Glomerular endothelial cell (primary cell): Measurements from ENCODE around the gene ZDHHC3. TPM values are rescaled to one million over a fixed set of nuclear protein-coding genes. Genes with fewer than 3 reads are reported as not detected.
"Not testable (repeated sequence)": the region's sequence is repeated elsewhere in the genome, so short reads cannot be mapped to it uniquely, and the experiment has no call there.

Source experiments
- DNase-seq: peaks from one replicate; pipeline ENCODE4 v3.0.0-alpha.2; 2011; ENCODE audit warnings: low read depth, low spot score; ENCODE audit errors: extremely low read depth
- total RNA-seq: library from RNA; depleted of rRNA; stranded (reverse); fragments of >200 nt; gene quantifications from 2 replicates; pipeline ENCODE4 v1.2.3, GENCODE V29; 2015

ZDHHC3 gene
- total RNA-seq, 1 donor from 2014 or later: 61.0 TPM

DNA sequence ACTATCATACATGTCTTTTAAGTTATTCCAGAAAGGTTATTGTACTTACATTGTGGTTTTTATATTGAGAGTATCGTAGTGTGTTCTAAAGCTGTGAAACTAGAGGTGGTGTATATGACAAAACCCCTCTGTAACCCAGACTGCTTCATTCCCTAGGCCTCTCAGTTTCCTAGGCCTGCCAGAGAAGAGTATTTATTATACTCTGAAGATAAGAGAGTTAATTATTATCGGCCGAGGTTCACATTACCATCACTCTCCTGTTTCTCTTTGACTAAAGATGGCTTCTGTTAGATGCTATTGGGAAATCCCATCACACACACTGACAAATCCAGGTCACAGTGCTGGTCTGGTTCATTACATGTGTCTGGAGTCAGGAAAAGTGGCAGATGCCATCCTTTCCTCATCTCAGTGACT, 20.6 kb upstream of the ZDHHC3 start:
- no peak for DNase-seq

GRCh38 chr3:44995142-44995770, 19.3 kb upstream of the ZDHHC3 start:
- no peak for DNase-seq

DNA sequence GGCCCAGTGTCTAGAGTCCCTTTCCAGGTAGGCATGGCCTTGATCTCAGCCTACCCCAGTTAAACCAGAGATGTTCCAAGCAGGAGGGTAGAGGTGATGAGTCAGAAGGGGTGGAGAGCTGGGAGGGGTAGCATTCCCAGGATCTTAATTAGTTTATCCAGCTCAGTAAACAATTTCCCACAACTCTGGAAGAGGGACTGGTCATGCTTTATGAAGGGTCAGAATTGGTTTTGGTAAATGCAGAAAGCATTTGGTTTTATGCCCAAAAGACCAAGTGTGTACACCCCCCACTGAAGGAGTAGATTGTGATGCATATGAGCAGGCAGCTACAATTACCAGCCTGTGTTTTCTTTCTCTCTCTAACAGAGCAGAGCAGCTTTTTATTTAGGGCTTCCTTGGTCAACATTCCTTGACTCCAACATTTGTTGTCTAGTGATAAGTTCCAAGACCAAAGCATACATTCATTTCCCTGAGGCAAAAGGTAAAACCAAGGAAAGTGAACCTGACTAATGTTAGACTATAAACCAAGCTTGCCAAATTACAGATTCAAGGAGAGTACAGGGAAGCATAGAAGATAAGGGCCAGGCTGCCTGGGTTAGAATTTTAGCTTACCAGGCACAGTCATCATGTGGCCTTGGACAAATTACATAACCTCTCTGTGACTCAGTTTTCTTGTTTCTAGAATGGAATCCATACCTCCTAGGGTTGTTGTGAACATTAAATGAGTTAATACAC, 17.7 kb upstream of the ZDHHC3 start:
- DNase-seq: no peak

GRCh38 chr3:44992555-44993470, 16.8 kb upstream of the ZDHHC3 start:
- DNase-seq: no peak

- DNase-seq: no peak
Measured at GRCh38 chr3:44991326-44991725, 15.4 kb upstream of the ZDHHC3 start.

DNA sequence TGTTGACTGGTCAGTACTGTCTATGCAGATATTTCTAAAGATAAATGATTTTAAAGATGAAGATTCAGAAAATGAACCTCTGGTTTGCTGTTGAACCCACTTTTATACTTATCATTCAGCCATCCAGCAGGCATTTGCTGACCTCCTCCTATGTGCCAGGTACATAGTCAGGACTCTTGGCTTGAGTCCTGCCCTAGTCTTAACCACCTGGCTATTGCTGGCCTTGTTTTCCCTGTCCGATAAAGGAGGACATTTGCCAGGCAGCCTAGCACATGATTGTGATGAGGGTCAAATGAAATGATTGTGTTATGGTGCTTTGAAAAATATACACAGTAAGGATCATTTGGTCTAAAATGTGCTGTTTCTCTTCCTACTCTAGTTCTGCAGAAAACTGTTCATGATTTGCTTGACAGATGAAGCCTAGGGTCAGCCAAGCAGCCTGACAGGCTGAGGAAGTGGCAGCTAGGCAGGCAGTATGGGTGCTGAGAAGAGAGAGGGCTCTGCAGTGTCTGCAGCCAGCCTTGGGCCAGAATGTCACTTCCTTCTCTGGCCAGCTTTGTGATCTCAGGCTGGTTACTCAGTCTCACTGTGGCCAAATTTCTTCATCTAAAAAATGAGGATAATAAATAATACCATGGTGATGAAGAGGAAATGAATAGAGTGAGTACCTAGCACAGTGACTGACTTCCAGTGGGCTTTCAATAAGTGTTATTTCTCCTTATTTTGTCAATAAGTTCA, 13.8 kb upstream of the ZDHHC3 start:
- no peak for DNase-seq

- DNase-seq: no peak
Measured at GRCh38 chr3:44989141-44989540, 13.2 kb upstream of the ZDHHC3 start.

GRCh38 chr3:44988073-44988472, 12.1 kb upstream of the ZDHHC3 start:
- DNase-seq: no peak

DNA sequence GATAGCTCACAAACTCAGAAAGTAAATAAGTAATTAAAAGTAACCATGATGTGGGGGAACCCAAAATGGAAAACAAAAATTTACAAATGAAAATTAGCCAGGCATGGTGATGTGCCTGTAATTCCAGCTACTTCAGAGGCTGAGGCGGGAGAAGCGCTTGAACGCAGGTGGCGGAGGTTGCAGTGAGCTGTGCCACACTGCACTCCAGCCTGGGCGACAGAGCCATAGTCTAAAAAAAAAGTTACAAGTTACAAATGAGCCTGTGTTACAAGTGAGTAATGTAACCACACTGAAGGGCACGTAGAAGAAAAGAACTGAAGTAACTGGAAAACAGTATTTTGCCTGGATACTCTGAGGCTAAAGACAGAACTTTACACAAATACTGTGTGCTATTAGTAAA, 11.4 kb upstream of the ZDHHC3 start:
- no peak for DNase-seq

GRCh38 chr3:44986330-44986729, 10.4 kb upstream of the ZDHHC3 start:
- not testable (repeated sequence) for DNase-seq

GRCh38 chr3:44984335-44984734, 8.4 kb upstream of the ZDHHC3 start:
- no peak for DNase-seq

GRCh38 chr3:44983484-44983941, 7.5 kb upstream of the ZDHHC3 start:
- no peak for DNase-seq

DNA sequence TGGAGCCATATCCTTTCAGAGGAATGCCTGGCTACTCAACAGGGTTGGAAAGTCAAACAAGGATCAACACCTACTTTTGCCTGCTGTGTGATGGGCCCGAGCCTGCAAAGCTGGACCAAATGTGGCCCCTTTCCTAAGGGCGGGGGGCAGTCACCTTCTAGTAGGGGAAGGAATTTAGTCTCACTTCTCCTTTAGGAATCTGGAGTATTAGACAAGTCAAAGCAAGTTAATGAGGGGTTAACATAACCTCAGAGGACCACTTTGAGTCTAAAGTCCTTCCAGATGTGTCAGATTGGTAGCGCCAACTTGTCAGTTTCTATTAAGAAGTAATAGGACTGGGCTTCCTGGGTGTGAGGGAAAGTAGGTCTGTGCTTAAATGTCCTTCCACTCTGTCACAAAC, 6.8 kb upstream of the ZDHHC3 start:
- no peak for DNase-seq

DNA sequence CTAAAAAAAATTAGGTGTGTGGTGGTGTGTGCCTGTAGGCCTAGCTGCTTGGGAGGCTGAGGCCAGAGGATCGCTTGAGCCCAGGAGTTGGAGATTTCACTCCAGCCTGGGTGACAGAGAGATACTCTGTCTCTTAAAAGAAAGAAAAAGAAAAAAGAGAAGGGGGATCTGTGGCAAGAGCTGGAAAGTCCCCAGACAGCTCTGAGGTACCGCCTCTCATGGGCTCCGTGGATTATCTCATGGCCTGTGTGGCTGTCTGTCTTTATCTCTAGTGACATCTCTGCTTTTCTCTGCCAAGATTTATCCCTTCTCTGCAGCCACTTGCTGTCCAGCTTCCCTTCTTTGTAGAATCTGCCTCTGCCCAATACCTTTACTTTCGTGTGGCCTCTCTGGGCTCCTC, 5.8 kb upstream of the ZDHHC3 start:
- no peak for DNase-seq

- no peak for DNase-seq
Measured at GRCh38 chr3:44981220-44981619, 5.2 kb upstream of the ZDHHC3 start.

GRCh38 chr3:44974416-44974815, 1.6 kb downstream of the ZDHHC3 start:
- no peak for DNase-seq

GRCh38 chr3:44970926-44971490, 5.0 kb downstream of the ZDHHC3 start:
- DNase-seq: no peak

DNA sequence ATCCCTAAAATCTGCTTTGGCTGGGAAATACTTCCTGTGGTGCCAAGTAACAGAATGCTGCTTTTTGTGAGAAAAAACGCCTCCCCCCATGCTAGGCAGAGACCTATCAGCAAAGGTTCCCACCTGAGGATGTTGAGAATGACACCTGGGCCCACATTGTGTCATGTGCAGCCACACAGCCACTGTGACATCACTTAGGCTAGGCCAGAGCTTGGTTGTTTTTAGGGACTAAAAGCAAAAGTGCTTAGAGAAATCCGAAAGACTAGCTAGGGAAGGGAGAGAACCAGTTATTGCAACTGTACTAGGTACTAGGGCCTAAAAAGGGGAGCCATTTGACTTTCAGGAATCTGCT, 6.2 kb downstream of the ZDHHC3 start:
- DNase-seq: no peak

GRCh38 chr3:44969154-44969827, 6.7 kb downstream of the ZDHHC3 start:
- DNase-seq: no peak

DNA sequence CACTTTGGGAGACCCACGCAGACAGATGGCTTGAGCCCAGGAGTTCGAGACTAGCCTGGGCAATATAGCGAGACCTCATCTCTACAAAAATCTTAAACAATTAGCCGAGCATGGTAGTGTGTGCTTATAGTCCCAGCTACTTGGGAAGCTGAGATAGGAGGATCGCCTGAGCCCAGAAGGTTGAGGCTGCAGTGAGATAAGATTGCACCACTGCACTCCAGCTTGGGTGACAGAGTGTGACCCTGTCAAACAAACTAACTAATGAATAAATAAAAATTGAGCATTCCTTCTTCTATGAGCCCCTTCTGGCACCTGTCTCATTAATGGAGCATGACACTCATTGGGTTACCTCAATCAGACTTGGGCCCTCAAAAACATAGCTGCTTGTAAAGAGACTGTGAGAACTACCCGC, 7.5 kb downstream of the ZDHHC3 start:
- no peak for DNase-seq
